Gastroesophageal sphincter (tissue), 3 donors: ENCODE data around the gene PODNL1.

ENCODE experiments used
- CTCF ChIP-seq, 4 experiments: fragments of 200-600 bp in 2 of 4; fragments of 450-650 bp in 2 of 4; sonication (generic) in 1 of 4; IDR thresholded peaks; one replicate each; pipeline ENCODE4 v1.5.1; 2017 to 2019; ENCODE audit warnings: antibody characterized with exemption in 4 of 4, mild to moderate bottlenecking in 2 of 4, moderate library complexity in 2 of 4
- POLR2A ChIP-seq, 2 donors: fragments of 450-650 bp; IDR thresholded peaks; one replicate each; pipeline ENCODE4 v1.6.1; 2017; ENCODE audit warnings: antibody characterized with exemption in 2 of 2, mild to moderate bottlenecking in 2 of 2, moderate library complexity in 1 of 2

GRCh38 chr19:13909430-13909829 is 28.8 kb downstream of the PODNL1 start:
- TF ChIP-seq POLR2A (IDR thresholded peaks at IDR 0.05) (no peak), CTCF (IDR thresholded peaks at IDR 0.05) (no peak)
